GM04504 (cell line): ENCODE results near the gene GSC2.

ENCODE experiments used
- DNase-seq: peaks from one replicate; pipeline ENCODE4 v3.0.0-alpha.2; 2012; ENCODE audit warnings: low read depth

Gene GSC2

GRCh38 chr22:19133561-19133960 is 16.5 kb downstream of the GSC2 start:
- no peak for DNase-seq

GRCh38 chr22:19132693-19133400 is 17.2 kb downstream of the GSC2 start:
- DNase-seq, result no peak

GRCh38 chr22:19132153-19132552 is 17.9 kb downstream of the GSC2 start:
- DNase-seq, result no peak

GRCh38 chr22:19131685-19132015 is 18.4 kb downstream of the GSC2 start:
- DNase-seq, result no peak

- no peak for DNase-seq
Measured at GRCh38 chr22:19130959-19131684, 19.0 kb downstream of the GSC2 start, which contains the start of gene TSSK2. TSS of gene TSSK2 (plus strand) at chr22:19131308. CDS start at chr22:19131400, 92 bp downstream.

GRCh38 chr22:19129871-19130270 is 20.2 kb downstream of the GSC2 start:
- DNase-seq, result no peak

GRCh38 chr22:19128946-19129727 is 21.0 kb downstream of the GSC2 start:
- DNase-seq, result no peak

- no peak for DNase-seq
Measured at GRCh38 chr22:19128009-19128401, 22.1 kb downstream of the GSC2 start.

- DNase-seq, result no peak
Measured at GRCh38 chr22:19127329-19128008, 22.6 kb downstream of the GSC2 start.

GRCh38 chr22:19126309-19127273 is 23.5 kb downstream of the GSC2 start:
- DNase-seq, result no peak

- DNase-seq, result no peak
Measured at GRCh38 chr22:19125474-19126308, 24.4 kb downstream of the GSC2 start.

- DNase-seq, result no peak
Measured at GRCh38 chr22:19125011-19125410, 25.1 kb downstream of the GSC2 start.

GRCh38 chr22:19124377-19124776 is 25.7 kb downstream of the GSC2 start:
- no peak for DNase-seq

GRCh38 chr22:19123936-19124335 is 26.2 kb downstream of the GSC2 start:
- DNase-seq, result no peak

GRCh38 chr22:19122752-19123492 is 27.2 kb downstream of the GSC2 start:
- DNase-seq, result no peak

- peak; percentile 93 for DNase-seq
Measured at GRCh38 chr22:19122143-19122751, 27.8 kb downstream of the GSC2 start, which contains the start of gene DGCR2. TSS of gene DGCR2 (minus strand) at chr22:19122412. CDS start at chr22:19122206, 206 bp downstream.

GRCh38 chr22:19121631-19122142 is 28.4 kb downstream of the GSC2 start:
- no peak for DNase-seq

- DNase-seq, result no peak
Measured at GRCh38 chr22:19120829-19121630, 29.1 kb downstream of the GSC2 start.
